GM18508 (cell line): ENCODE measurements around the gene DRGX.

ENCODE experiments used
- ATAC-seq: cut with Tn5 transposase; IDR thresholded peaks from one replicate; pipeline ENCODE4 v1.9.1; 2021; ENCODE audit warnings: moderate number of reproducible peaks; ENCODE audit not compliant: insufficient read depth, unreplicated experiment

The DRGX gene

DNA sequence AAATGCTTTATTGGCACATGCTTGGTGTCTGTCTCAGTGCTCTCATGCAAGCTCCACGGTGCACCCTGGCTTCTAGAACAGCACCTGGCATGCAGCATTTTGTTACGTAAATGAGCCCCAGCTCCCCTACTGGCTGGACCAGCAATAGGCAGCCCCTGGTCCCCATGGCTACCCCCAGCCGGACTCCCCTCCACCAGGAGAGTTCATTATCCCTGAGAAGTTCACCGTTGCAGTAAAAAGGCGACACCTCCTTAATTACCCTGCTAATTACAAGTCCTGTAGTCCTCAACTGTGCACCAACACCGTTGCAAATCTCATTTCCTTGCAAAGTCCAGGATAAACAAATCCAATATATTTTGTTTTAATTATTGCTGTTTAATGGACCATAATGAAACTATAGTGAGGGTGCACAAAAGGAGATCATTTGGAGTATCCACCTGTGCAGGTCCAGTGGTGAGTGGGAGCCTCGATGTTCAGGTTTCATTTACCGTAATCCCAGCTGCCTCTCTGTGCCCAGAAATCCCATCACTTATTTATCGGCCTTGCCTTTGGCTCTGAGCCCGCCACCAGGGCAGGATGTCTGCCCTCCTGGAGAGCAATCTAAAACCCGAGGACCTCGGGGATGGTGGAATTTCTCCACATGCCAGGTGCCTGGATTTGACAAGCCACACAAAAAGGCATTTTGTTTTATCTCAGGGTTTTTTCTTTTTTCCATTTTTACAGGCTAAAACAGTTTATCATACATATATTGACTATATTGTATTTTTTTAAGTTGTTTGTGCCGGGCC is 12.8 kb upstream of the DRGX start:
- ATAC-seq = no peak

DNA sequence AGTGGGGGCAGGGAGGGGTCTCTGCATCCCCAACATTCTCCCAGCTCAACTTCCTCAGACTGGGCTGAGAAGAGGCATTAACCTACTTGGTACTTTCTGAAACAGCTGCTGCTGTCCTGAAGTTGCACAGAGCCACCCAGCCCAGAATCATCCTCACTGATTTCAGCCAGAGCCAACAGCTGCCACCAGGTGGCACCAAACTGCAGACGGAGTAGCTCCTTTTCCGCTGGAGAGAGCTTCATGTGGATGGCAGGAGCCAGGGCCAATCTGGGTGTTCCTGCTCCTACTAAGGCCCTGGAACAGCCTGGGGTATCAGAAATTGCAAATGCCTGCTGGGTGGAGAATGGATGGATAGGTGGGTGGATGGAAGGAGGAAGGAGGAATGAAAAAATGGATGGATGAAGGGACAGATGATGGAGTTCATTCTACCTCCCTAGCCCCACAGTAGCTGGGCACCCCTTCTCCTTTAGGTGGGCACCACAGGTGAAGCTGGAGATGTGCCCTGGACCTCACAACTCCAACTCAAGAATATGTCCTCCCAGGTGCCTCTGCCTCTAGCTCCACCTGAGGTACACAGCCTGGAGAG is 11.8 kb upstream of the DRGX start:
- no peak for ATAC-seq

DNA sequence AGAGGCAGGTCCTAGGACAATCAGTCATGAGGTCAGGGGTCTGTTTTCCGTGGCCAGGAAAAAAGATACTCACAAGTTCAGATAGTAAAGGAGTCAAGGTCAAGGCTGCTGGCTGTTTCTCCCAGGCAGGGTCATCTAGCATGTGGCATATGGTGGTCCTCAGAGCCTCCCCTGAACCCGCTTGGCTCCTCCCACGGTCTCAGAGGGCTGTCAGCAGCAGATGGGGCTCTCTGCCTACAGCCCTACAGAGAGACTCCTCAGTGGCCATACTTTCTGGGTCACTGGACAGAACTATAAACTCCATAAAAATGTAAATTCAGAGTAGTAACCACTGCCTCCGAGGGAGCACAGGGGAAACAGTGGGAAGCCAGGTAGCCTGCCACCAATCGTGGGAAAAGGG is 11.3 kb upstream of the DRGX start:
- no peak for ATAC-seq

DNA sequence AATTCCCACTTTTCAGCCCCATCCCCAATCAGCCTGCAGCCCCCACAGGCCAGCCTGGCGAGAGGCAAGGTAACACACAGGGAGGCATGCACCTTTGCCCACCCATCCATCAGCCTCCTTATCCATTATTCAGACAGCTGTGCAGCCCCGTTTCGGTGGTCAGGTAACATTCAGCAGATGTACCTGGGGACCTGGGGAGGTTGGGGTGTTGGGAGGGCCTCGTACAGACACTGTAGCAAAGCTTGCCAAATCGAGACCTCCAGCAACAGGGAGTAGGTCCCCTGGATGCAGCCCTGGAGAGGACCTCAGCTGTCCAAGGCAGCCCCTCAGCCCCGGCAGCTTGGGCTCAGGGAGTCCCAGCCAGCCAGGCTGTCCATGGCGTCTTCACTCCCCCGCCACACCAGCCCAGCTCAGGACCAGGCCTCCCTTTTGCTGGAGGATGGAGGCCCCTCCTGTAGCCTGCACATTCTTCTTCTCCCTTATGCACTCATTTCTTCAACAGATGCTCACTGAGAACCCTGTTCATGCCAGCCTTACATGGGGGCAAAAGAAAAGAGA is 8.5 kb upstream of the DRGX start:
- ATAC-seq = no peak

DNA sequence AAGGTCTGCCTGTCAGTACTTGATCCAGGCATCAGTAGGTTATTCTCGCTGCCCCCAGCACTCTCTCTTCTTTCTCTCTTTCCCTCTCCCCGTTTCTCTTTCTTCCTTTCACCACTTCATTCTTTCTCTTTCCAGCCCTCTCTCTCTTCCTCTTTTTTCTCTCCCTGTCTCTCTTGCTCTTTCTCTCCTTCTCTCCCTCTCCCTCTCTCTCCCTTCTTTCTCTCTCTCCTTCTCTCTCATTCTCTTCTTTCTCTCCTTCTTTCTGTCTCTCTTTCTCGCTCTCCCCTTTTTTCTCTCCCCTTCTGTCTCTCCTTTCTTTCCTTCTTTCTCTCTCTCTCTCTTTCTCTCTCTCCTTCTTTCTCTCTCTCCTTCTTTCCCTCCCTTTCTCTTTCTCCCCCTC is 7.5 kb upstream of the DRGX start:
- ATAC-seq = no peak

DNA sequence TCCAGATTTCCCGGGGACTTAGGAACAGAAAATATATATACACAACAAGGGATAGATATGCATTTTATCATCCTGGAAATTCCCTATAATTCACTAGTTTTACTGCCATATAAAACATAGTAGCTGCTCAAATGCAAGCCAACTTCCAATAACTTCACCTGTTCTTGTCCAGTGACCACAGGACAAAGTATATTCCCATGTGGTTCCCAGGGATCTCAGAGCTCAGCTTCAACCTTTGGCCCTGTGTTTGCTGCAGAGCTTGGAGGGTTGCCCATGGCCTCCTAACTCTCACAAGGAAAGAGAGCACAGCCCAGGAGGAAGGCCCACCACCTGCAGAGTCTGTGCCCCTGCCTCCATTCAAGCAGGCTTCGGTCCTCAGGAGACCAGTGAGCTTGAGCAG is 4.5 kb upstream of the DRGX start:
- ATAC-seq = no peak

DNA sequence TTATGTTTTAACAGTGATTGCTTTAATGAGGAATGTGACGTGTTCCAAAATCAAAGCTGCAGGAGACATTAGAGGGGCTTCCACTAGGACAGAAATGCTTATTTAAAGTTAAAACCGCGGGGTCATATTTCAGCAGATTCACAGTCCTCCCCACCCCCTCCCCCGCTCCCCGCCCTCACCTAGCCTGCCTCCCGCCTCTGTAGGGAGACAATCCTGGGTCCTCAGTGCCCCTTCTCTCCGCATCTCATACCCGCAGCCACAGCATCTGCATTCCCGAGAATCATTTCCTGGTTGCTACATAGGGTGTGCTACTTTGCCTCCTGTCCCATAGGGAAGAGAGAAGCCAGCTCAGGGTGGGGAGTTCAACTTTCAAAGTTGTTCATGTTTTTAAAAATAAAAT is 3.1 kb upstream of the DRGX start:
- no peak for ATAC-seq

DNA sequence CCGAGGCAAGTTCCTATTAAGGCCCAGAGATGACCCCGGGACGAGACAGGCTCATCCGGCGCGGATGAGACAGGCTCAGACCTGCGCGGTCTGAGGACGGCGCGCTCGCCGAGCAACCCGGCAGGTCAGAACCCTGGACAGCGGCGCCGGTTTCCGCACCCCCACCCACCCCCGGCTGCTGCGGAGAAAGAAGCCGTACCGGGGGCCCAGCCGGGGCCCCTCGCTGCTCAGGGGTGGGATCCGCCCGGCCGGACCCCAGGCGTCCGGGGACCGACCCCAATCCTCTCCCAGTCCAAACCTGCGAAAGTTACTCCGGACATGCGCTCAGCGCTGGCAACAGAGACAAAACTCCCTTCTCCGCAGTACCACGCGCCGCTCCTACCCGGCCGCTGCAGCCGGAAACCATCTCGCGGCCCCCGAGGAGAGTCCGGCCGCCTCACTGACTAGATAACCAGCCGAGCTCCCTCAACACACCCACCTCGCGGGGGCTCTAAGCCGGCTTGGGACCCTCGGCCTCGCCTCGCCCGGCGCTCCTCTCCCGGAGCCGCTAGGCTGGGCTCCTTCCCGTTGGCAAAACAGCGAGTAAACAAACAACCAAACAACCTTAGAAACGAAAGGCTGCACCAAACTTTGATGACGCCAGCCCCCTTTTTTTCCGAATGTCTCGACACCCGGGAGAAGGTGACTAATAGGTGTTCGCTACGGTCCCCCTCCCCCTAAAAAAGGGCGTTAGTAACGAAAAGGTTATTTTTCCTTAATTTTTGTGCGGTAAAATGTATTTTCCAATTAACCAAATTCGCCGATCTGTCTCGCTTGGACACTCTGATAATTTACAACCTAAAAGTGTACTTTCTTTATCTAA is 2.3 kb upstream of the DRGX start:
- ATAC-seq = no peak

DNA sequence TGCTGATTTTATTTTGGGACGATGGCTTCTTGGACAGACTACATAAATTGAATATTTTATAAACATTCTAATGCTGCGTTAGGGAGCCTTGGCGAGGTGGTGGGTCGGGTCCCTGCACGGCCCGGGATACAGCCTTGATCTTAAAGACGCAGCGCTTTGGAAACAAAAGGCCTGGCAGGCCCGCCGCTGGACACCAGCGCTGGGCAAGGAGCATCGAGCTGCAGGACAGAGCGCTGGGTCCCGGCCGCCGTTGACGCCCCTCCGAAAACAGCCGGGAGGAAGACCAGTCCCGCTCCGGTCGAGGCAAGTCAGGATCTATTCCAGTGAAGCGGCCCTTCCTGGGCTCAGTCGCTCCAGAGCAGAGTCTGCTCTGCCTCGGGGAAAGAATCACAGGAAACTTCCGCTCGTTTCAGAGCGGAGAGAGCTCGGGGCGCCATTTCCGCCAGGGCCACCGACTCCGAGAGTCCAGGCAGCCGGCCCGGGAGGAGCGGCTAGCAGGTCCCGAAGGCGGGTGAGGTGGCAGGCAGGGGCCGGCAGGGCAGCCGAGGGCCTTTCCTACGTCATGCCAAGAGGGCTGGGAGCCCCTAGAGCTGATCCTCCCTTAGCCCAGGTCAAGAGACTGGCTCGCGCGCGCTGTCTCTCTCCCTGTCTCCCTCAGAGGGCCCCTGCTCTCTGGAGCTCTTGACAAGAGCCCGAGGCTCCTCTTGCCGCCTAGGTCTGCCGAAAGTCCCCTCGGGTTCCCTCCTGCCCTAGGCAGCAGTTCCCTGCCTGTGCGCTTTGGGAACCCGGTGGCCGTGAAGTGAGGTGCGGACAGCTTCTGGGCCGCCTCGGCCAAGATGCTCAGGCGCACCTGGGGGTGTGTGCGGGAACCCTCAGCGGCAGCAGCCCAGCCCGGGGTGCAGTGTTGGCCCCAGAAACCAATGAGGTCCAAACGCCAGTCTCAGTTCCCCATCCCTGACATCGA is 1.4 kb upstream of the DRGX start:
- no peak for ATAC-seq

DNA sequence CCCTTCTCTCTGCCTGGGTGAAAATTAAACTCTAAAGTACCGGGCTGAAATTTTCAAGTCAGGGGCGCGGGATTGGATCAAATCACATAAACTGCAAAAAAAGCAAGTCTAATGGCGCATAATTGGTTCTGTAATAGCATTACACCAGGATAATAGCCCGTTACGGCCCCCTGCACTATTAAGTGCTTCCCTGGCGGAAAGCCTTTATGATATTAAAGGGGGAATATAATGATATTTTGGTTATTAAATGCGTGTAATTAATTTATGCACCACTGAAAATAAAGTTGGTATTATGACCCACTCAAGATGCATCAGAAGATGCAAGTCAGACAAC is 744 bp upstream of the DRGX start:
- no peak for ATAC-seq

DNA sequence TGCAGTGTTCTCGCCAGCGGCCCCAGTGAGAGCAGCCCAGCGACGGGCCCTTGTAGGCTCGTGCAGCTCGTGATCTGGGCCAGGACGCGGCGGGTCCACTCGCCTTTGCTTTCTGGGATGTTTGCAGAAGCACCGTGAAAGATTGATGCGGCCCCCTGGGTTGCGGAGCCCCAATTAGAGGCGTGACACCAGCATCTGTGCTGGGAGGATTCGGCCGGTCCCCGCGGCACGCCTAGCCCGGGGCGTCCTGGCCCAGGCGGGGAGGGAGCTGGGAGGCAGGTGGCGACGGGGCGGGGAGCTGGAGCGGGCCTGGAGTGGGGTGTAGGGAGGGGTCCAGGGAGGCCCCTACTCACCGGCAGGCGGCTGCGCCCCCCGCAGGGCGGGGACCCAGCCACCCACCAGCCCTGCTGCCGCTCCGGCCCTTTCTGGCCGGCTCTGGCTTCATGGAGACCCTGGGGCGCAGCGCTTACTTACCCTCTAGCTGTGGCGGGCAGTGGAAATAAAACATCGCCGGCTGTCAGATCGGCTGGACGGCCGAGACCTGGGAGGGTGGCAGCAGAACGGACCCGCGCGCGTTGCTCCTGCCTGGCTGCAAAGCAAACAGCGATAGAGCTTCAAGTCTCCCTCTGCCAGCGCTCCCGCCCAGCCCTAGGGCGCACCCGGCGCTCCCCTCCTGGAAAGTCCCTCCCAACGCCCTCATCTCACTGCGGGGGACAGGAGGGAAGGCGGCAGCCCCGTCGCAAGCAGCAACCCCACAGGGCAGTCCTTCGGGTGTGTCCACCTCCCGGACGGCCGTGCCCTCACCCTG is 752 bp downstream of the DRGX start:
- no peak for ATAC-seq

DNA sequence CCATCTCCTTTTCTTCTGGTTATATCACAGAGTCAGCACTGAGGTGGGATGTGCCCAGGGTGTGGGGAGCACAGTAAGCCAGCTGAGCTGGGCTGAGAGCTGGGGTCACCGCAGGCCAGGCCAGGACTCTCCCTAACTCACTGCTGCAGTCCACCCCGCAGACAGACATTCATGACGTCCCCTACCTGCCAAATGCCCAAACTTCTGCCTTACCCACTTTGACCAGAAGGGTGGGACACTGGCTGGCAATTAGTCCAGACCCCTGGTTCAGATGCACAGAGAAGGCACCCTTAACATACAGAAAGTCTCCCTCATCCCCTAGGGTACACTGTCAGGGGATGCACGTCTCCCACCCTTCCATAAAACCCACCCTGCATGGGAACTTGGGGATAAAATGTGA is 2.1 kb downstream of the DRGX start:
- no peak for ATAC-seq

DNA sequence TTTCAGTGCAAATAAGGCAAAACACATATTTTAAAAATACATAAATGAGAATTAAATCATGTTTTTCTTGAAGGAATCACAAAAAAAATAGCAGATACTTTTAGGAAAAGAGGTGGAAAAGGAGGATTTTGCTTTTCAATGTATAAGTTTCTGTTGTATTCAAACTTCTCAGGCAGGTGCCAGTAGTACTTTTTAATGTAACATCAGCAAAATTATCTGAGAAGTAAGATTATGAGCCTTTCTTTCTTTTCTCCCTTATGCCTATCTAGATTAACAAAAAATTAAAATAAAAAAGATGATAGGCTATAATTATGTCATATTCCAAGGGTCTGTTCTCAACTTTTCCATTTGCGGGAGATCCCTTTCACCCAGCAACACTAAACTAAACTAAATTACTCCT is 2.6 kb downstream of the DRGX start:
- no peak for ATAC-seq

DNA sequence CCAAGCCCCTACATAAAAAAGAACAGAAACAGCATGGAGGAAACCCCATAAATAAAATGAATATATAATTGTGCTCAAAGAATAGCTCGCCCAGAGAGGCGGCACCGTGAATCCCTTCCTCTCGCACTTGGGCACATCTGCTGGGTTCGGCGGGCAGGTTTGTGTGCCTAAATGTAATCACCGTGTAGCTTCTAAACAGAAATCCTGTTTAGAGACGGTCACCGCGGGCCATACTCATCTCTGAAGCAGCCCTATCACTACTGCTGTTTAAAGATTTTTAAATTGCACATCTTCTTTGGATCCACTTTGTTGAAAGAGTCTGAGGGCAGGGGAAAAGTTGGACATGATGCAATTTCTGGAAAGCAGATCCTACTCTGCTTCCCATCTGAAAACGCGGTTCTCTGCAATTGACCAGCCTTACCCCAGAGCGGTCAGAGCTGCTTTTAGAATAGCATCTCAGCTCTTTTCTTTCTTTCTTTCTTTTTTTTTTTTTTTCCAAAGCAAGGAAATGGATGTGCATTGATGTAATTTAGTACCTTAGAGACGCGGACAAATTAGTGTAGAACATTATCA is 6.4 kb downstream of the DRGX start:
- ATAC-seq = no peak

DNA sequence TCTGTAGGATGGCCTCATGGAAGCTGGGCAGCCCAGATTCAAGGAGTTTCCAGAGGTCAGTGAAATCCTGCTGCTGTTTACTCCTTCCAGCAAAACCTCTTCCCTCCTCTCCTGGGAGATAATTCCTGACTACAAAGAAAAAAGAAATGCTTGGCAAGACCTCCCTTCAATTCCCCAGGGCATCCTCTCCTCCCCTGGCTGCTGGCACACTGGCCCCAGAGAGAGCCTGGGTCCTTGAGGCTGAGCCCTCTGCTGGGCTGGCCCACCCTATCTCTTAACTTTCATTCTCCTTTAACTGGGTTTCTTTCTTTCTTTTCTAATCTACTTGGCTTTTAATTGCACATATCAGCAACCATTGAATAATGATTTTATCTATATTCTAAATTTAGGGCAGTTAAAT is 7.7 kb downstream of the DRGX start:
- no peak for ATAC-seq

DNA sequence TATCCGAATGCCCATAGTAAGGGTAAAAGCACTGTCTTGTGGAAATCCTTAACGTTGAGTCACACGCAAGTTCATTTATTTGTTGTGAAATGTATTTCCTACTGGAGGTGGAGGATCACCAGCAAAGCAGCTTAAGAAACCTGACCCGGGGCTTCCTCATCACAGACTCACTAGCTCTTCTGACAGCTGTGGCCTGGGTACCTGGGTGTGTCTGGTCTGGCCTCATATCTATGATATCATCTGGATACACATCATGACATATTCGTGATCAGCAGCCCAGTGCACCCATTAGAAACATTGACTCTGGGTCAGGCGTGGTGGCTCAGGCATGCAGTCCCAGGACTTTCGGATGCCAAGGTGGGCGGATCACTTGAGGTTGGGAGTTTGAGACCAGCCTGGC is 8.8 kb downstream of the DRGX start:
- ATAC-seq = no peak

DNA sequence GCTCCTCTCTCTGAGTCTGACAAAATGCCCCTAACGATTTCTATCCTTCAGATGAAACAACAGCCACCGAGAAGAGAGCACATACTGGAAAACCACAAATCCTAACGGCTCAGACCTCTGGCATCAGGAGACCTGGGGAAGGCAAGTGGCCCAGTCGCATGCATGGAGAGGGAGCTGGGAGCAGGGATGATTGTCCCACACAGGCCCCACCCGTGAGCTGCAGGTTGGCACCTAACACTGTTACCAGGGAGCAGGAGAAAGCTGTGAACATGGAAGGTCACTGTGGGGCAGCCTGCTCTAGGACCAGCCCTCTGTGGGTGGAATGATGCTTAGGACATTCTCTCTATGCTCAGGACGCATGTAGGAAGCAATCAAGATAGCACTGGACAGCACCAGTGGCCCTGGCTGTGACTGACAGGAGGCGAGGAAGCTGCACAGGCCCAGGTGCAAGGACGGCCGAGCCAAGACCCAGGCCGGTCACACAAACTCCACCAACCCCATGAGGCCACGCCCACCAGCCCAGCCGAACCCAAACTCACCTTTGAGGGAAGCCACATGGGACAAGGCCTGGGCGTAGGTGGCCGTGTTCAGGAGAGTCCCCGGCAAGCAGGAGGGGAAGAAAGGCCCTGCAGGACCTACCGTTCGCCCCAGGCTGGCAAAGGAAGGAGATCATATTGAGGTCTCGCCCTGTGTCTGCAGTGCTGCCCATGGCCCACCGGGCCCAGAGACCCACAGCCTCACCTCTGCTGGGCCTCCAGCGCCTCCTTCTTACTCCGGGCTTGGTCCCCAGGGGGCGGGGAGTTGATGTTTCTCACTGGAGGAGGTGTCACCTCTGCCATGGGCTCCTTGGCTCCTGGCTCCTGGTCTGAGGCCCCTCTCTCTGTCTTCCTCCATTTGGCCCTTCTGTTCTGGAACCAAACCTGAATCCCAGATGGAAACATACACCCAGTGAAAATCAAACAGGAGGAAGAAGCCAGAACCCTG is 9.7 kb downstream of the DRGX start:
- ATAC-seq = no peak
